Neuronal stem cell (in vitro differentiated cells): ENCODE data around the gene PLCXD3.
"Not testable (repeated sequence)": the region's sequence is repeated elsewhere in the genome, so short reads cannot be mapped to it uniquely, and the experiment has no call there.

ENCODE experiments used
- DNase-seq: peaks from one replicate; pipeline ENCODE4 v3.0.0-alpha.2; 2013; ENCODE audit warnings: low spot score
- H2AFZ ChIP-seq: one replicate; pipeline ENCODE4 v1.6.1; 2013; ENCODE audit warnings: mild to moderate bottlenecking, low read length, inconsistent platforms
- H2AK5ac ChIP-seq: 2 replicates; pipeline ENCODE4 v1.6.1; 2013; ENCODE audit warnings: low read depth, mild to moderate bottlenecking, inconsistent platforms, low read length, moderate library complexity, mixed read lengths
- H2BK120ac ChIP-seq: 2 replicates; pipeline ENCODE4 v1.6.1; 2013; ENCODE audit warnings: low read depth, mild to moderate bottlenecking, inconsistent platforms, low read length, moderate library complexity, mixed read lengths
- H2BK12ac ChIP-seq: one replicate; pipeline ENCODE4 v1.6.1; 2013; ENCODE audit warnings: low read length, inconsistent platforms
- H2BK15ac ChIP-seq: 2 replicates; pipeline ENCODE4 v1.6.1; 2013; ENCODE audit warnings: mild to moderate bottlenecking, low read length, inconsistent platforms, mixed read lengths
- H2BK5ac ChIP-seq: one replicate; pipeline ENCODE4 v1.6.1; 2013; ENCODE audit warnings: inconsistent platforms, mild to moderate bottlenecking, low read length, moderate library complexity
- H3K14ac ChIP-seq: one replicate; pipeline ENCODE4 v1.6.1; 2013; ENCODE audit warnings: low read length, inconsistent platforms
- H3K18ac ChIP-seq: 2 replicates; pipeline ENCODE4 v1.6.1; 2013; ENCODE audit warnings: low read length, inconsistent platforms
- H3K23ac ChIP-seq: 2 replicates; pipeline ENCODE4 v1.6.1; 2013; ENCODE audit warnings: low read depth, mild to moderate bottlenecking, mixed read lengths, low read length, inconsistent platforms; ENCODE audit not compliant: poor library complexity
- H3K27ac ChIP-seq: replicated peaks from 3 replicates; pipeline ENCODE4 v1.5.1; 2013; ENCODE audit warnings: low read length, inconsistent platforms
- H3K27me3 ChIP-seq, 3 experiments: 2 replicates each; pipeline ENCODE4 v1.6.1; 2013; ENCODE audit warnings: low read length in 3 of 3, mild to moderate bottlenecking in 2 of 3, inconsistent platforms in 1 of 3, low read depth in 1 of 3, mixed read lengths in 1 of 3, moderate library complexity in 1 of 3; ENCODE audit not compliant: control insufficient read depth in 3 of 3, insufficient read depth in 3 of 3
- H3K36me3 ChIP-seq, 2 donors: replicated peaks in 1 of 2; 2 replicates each; pipeline ENCODE4 v1.6.1; 2013; ENCODE audit warnings: low read length in 2 of 2; ENCODE audit not compliant: control insufficient read depth in 2 of 2, insufficient read depth in 2 of 2
- H3K4ac ChIP-seq: 2 replicates; pipeline ENCODE4 v1.6.1; 2013; ENCODE audit warnings: inconsistent platforms, mild to moderate bottlenecking, low read length, moderate library complexity
- H3K4me1 ChIP-seq, 2 donors: 1 replicate in 1 of 2; 2 replicates in 1 of 2; pipeline ENCODE4 v1.6.1; 2013; ENCODE audit warnings: low read length in 2 of 2, low read depth in 1 of 2; ENCODE audit not compliant: control insufficient read depth in 2 of 2, insufficient read depth in 1 of 2
- H3K4me2 ChIP-seq: one replicate; pipeline ENCODE4 v1.6.1; 2013; ENCODE audit warnings: mild to moderate bottlenecking, low read length, inconsistent platforms; ENCODE audit not compliant: insufficient read depth, poor library complexity, severe bottlenecking
- H3K4me3 ChIP-seq, 2 donors: 2 replicates each; pipeline ENCODE4 v1.5.1; 2013; ENCODE audit warnings: low read length in 2 of 2, mild to moderate bottlenecking in 2 of 2, inconsistent platforms in 1 of 2, moderate library complexity in 1 of 2
- H3K79me1 ChIP-seq: one replicate; pipeline ENCODE4 v1.6.1; 2013; ENCODE audit warnings: low read depth, mild to moderate bottlenecking, inconsistent platforms, low read length, moderate library complexity
- H3K9ac ChIP-seq: one replicate; pipeline ENCODE4 v1.6.1; 2013; ENCODE audit warnings: mild to moderate bottlenecking, low read depth, low read length, inconsistent platforms; ENCODE audit not compliant: poor library complexity
- H3K9me3 ChIP-seq, 2 donors: replicated peaks in 1 of 2; 2 replicates each; pipeline versions ENCODE3 to v1.6.1; 2013; ENCODE audit warnings: low read length in 2 of 2, mild to moderate bottlenecking in 2 of 2, inconsistent platforms in 1 of 2, low read depth in 1 of 2, mixed read lengths in 1 of 2, moderate library complexity in 1 of 2; ENCODE audit not compliant: control insufficient read depth in 2 of 2, insufficient read depth in 1 of 2
- H4K8ac ChIP-seq: one replicate; pipeline ENCODE4 v1.6.1; 2013; ENCODE audit warnings: low read depth, mild to moderate bottlenecking, inconsistent platforms, low read length, moderate library complexity
- H4K91ac ChIP-seq: one replicate; pipeline ENCODE4 v1.6.1; 2013; ENCODE audit warnings: low read length, low read depth, mild to moderate bottlenecking, inconsistent platforms; ENCODE audit not compliant: poor library complexity
- WGBS, 2 donors: extraction: QIAGEN DNeasy Blood & Tissue Kit; methylation state at CpG; one replicate each; pipeline ENCODE4 v1.1.7; 2013; ENCODE audit warnings: missing lambda C conversion rate in 2 of 2, mixed read lengths in 1 of 2; ENCODE audit not compliant: insufficient read length in 2 of 2, insufficient replicate concordance in 1 of 2; ENCODE audit errors: extremely low coverage in 2 of 2; 5-methylcytosine and 5-hydroxymethylcytosine counted together

Gene PLCXD3

GRCh38 chr5:41325074-41325473 lies 185.3 kb downstream of the PLCXD3 start:
- DNase-seq, result no peak
- no peak overlapping the region for H3K4ac ChIP-seq
- no peaks in the 10 kb centered on the region for H3K79me1 ChIP-seq
- H3K27ac ChIP-seq, result no peak overlapping the region
- no peak overlapping the region for H2AFZ ChIP-seq
- H3K36me3 ChIP-seq, result no peaks in the 10 kb centered on the region
- H3K18ac ChIP-seq, result no peak overlapping the region
- no peaks in the 10 kb centered on the region for H3K9me3 ChIP-seq
- H3K9ac ChIP-seq, result no peak overlapping the region
- H3K4me1 ChIP-seq, result no peaks in the 10 kb centered on the region
- no peak overlapping the region for H2BK15ac ChIP-seq
- no peak overlapping the region for H2BK120ac ChIP-seq
- H3K23ac ChIP-seq, result no peak overlapping the region
- no CpG with 5 or more reads among the region's 2 CpGs for WGBS, 2 donors
- H3K4me2 ChIP-seq, result no peak overlapping the region
- no peak overlapping the region for H2AK5ac ChIP-seq
- H4K91ac ChIP-seq, result no peak overlapping the region
- H3K27me3 ChIP-seq, result no peaks in the 10 kb centered on the region
- H3K14ac ChIP-seq, result no peak overlapping the region
- H2BK12ac ChIP-seq, result no peak overlapping the region
- no peak overlapping the region for H3K4me3 ChIP-seq
- no peak overlapping the region for H4K8ac ChIP-seq
- H2BK5ac ChIP-seq, result no peak overlapping the region

GRCh38 chr5:41322826-41323225 lies 187.6 kb downstream of the PLCXD3 start:
- DNase-seq, result not testable (repeated sequence)

GRCh38 chr5:41312478-41313060 lies 197.8 kb downstream of the PLCXD3 start:
- no peak overlapping the region for H3K23ac ChIP-seq
- H3K27ac ChIP-seq, result no peak overlapping the region
- no peak overlapping the region for H2BK12ac ChIP-seq
- H3K14ac ChIP-seq, result no peak overlapping the region
- no peak overlapping the region for H2BK5ac ChIP-seq
- no peak for DNase-seq
- no peak overlapping the region for H3K18ac ChIP-seq
- no peaks in the 10 kb centered on the region for H3K36me3 ChIP-seq
- H2BK120ac ChIP-seq, result no peak overlapping the region
- H4K91ac ChIP-seq, result no peak overlapping the region
- H3K9ac ChIP-seq, result no peak overlapping the region
- whole genome bisulfite sequencing, 2 donors, result no CpG with 5 or more reads among the region's 1 CpG
- no peak overlapping the region for H3K4me3 ChIP-seq
- no peak overlapping the region for H3K4me2 ChIP-seq
- H2BK15ac ChIP-seq, result no peak overlapping the region
- no peaks in the 10 kb centered on the region for H3K9me3 ChIP-seq
- H3K79me1 ChIP-seq, result no peaks in the 10 kb centered on the region
- no peaks in the 10 kb centered on the region for H3K4me1 ChIP-seq
- no peak overlapping the region for H4K8ac ChIP-seq
- no peaks in the 10 kb centered on the region for H3K27me3 ChIP-seq
- no peak overlapping the region for H3K4ac ChIP-seq
- no peak overlapping the region for H2AK5ac ChIP-seq
- H2AFZ ChIP-seq, result no peak overlapping the region

More at GRCh38 chr5:41322826-41323225, 187.6 kb downstream of the PLCXD3 start:
- H3K23ac ChIP-seq, H3K4me1 ChIP-seq, H3K4ac ChIP-seq, H2BK5ac ChIP-seq, H2BK15ac ChIP-seq, H3K18ac ChIP-seq, H3K4me2 ChIP-seq, H2BK120ac ChIP-seq, H3K9ac ChIP-seq, H4K91ac ChIP-seq, H2AFZ ChIP-seq, H3K4me3 ChIP-seq, H4K8ac ChIP-seq, H3K27me3 ChIP-seq, H3K14ac ChIP-seq, H3K36me3 ChIP-seq, H3K9me3 ChIP-seq, H3K27ac ChIP-seq, H2BK12ac ChIP-seq, H2AK5ac ChIP-seq, H3K79me1 ChIP-seq: not testable (repeated sequence)
- no CpG with 5 or more reads among the region's 3 CpGs for WGBS, 2 donors

GRCh38 chr5:41312066-41312465 lies 198.3 kb downstream of the PLCXD3 start:
- Histone ChIP-seq H4K8ac (no peak overlapping the region), H3K4me1 (no peaks in the 10 kb centered on the region), H2BK12ac (no peak overlapping the region), H3K27ac (no peak overlapping the region), H3K4ac (no peak overlapping the region), H3K9me3 (no peaks in the 10 kb centered on the region), H2AK5ac (no peak overlapping the region), H3K27me3 (no peaks in the 10 kb centered on the region), H3K23ac (no peak overlapping the region), H3K14ac (no peak overlapping the region), H2BK5ac (no peak overlapping the region), H3K36me3 (no peaks in the 10 kb centered on the region), H4K91ac (no peak overlapping the region), H3K4me3 (no peak overlapping the region), H3K9ac (no peak overlapping the region), H2AFZ (no peak overlapping the region), H3K4me2 (no peak overlapping the region), H2BK15ac (no peak overlapping the region), H3K79me1 (no peaks in the 10 kb centered on the region), H2BK120ac (no peak overlapping the region), H3K18ac (no peak overlapping the region)
- WGBS, 2 donors, result no CpG with 5 or more reads among the region's 5 CpGs
- no peak for DNase-seq
